Stimulated activated memory B cell treated with anti-CD40 and anti-IgM and Interleukin-4, amounts not matched to agents 10 μg/mL and 1 μg/mL and 100 μg/mL, for 72 hours (primary cell): ENCODE measurements around the gene POLR3A.
"Not testable (repeated sequence)": the region's sequence is repeated elsewhere in the genome, so short reads cannot be mapped to it uniquely, and the experiment has no call there.

Experiments used
- ATAC-seq: fragments of 150-1000 bp; cut with Tn5 transposase; 2 replicates; pipeline ENCODE4 v1.10.0; 2021
- H3K27ac Mint-ChIP-seq: one replicate; pipeline ENCODE4 v1.8.0; 2022; ENCODE audit warnings: mild to moderate bottlenecking, mixed read lengths
- H3K27me3 Mint-ChIP-seq: one replicate; pipeline ENCODE4 v1.8.0; 2022; ENCODE audit warnings: mixed read lengths
- H3K36me3 Mint-ChIP-seq: one replicate; pipeline ENCODE4 v1.8.0; 2022; ENCODE audit warnings: mixed read lengths
- H3K4me1 Mint-ChIP-seq: one replicate; pipeline ENCODE4 v1.8.0; 2022; ENCODE audit warnings: mixed read lengths
- H3K4me3 Mint-ChIP-seq: one replicate; pipeline ENCODE4 v1.8.0; 2022; ENCODE audit warnings: mild to moderate bottlenecking, moderate library complexity, mixed read lengths
- H3K9me3 Mint-ChIP-seq: one replicate; pipeline ENCODE4 v1.8.0; 2022; ENCODE audit warnings: mixed read lengths

The POLR3A gene

GRCh38 chr10:78029269-78030226 is at the start of gene POLR3A:
Gene POLR3A (minus strand): TSS chr10:78029515. CDS start chr10:78029407, 108 bp downstream.
- ATAC-seq = peak; percentile 79
- H3K4me1 Mint-ChIP-seq = peaks cover 34% of the 10 kb centered on the region
- H3K4me3 Mint-ChIP-seq = peak within 1 kb of the TSS; percentile 99
- H3K36me3 Mint-ChIP-seq = peaks cover 33% of the 10 kb centered on the region
- H3K27ac Mint-ChIP-seq = peak within 1 kb of the TSS; percentile 91
- H3K27me3 Mint-ChIP-seq = no peaks in the 10 kb centered on the region
- H3K9me3 Mint-ChIP-seq = no peaks in the 10 kb centered on the region

- H3K9me3 Mint-ChIP-seq = peaks cover 7% of the 10 kb centered on the region
- no peaks in the 10 kb centered on the region for H3K4me1 Mint-ChIP-seq
- H3K36me3 Mint-ChIP-seq = peaks cover 6% of the 10 kb centered on the region
- no peak for ATAC-seq
- no peaks in the 10 kb centered on the region for H3K27me3 Mint-ChIP-seq
- H3K27ac Mint-ChIP-seq = no peak overlapping the region
- no peak overlapping the region for H3K4me3 Mint-ChIP-seq
Measured at GRCh38 chr10:78078539-78079330, 49.4 kb upstream of the POLR3A start.

GRCh38 chr10:78075806-78076205 is 46.5 kb upstream of the POLR3A start:
- ATAC-seq, H3K36me3 Mint-ChIP-seq, H3K9me3 Mint-ChIP-seq, H3K27me3 Mint-ChIP-seq, H3K27ac Mint-ChIP-seq, H3K4me3 Mint-ChIP-seq, H3K4me1 Mint-ChIP-seq: not testable (repeated sequence)

DNA sequence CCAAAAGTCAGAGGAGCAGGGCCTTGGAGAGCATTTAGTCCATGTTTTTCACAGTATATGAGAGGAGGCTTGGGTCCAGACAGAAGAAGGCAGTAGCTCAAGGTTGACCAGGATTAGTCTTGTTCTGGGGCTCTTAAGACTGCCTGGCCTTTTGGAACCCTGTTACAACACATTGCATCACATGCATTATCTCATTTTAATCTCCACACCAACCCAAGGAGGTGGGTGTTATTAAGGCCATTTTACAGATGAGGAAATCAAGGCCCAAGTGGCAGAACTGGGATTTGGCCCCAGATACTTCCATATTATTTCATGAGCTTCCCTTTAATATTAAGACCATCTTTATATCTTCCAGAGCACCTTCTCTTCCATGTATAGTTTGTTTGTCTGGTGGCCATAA is 43.2 kb upstream of the POLR3A start:
- H3K4me1 Mint-ChIP-seq = no peaks in the 10 kb centered on the region
- peaks cover 7% of the 10 kb centered on the region for H3K9me3 Mint-ChIP-seq
- no peak for ATAC-seq
- H3K4me3 Mint-ChIP-seq = no peak overlapping the region
- H3K36me3 Mint-ChIP-seq = peaks cover 6% of the 10 kb centered on the region
- peaks cover 16% of the 10 kb centered on the region for H3K27me3 Mint-ChIP-seq
- no peak overlapping the region for H3K27ac Mint-ChIP-seq

DNA sequence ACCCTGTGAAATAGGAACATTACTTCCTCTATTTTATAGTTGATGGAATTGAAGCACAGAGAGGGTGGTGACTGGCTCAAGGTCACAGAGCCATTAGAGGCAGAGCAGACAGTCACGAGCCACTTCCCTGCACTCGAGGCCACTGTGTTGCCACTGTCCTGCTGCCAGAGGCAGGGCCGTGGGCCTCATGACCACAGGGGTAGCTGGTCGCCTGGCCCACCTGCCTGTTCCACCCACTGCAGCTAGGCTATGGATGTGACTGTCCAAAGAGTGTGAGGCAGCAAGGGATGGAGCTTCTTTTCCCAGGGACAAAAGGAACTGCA is 42.5 kb upstream of the POLR3A start:
- Mint-ChIP-seq H3K27ac (no peak overlapping the region), H3K4me3 (no peak overlapping the region), H3K9me3 (peaks cover 7% of the 10 kb centered on the region), H3K27me3 (peaks cover 23% of the 10 kb centered on the region), H3K36me3 (peaks cover 6% of the 10 kb centered on the region), H3K4me1 (no peaks in the 10 kb centered on the region)
- no peak for ATAC-seq

DNA sequence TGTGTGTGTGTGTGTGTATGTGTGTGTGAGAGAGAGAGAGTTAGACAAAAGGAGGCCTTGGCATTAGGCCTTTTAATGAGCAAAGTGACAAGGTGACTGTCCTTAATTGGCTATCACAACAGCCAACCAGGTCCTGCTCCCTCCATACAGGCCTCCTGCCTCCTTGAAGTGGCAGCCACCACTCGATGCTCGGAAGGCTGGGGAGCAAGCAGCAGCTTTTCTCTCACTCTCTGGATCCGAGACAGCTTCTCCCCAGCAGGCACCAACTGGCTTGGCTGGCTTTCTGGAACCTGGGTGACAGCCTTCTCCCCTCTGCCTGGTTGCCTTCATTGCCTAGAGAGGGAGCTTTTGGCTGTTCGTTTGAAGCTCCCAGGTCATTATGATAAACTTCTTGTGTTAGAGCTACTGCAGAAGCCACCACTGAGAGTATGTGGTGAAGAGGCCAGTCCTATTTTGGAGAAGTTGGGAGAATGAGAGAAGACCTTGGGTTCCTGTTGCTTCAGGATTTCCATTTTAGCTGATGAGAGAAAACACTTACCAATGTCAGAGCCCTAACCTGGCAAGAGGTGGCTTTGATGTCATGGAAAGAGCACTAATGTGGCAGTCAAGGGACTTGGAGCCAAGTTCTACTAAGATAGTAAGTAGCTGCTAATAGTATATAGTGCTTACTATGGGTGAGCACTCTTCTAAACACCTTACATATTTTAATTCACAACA is 42.0 kb upstream of the POLR3A start:
- Mint-ChIP-seq H3K27ac (no peak overlapping the region), H3K36me3 (peaks cover 6% of the 10 kb centered on the region), H3K9me3 (peaks cover 6% of the 10 kb centered on the region), H3K27me3 (peaks cover 26% of the 10 kb centered on the region), H3K4me1 (no peaks in the 10 kb centered on the region), H3K4me3 (no peak overlapping the region)
- ATAC-seq = no peak

- no peaks in the 10 kb centered on the region for H3K4me1 Mint-ChIP-seq
- H3K4me3 Mint-ChIP-seq = no peak overlapping the region
- no peak for ATAC-seq
- peaks cover 26% of the 10 kb centered on the region for H3K27me3 Mint-ChIP-seq
- H3K27ac Mint-ChIP-seq = no peak overlapping the region
- H3K9me3 Mint-ChIP-seq = peaks cover 5% of the 10 kb centered on the region
- H3K36me3 Mint-ChIP-seq = peaks cover 6% of the 10 kb centered on the region
Measured at GRCh38 chr10:78070726-78071125, 41.4 kb upstream of the POLR3A start.

DNA sequence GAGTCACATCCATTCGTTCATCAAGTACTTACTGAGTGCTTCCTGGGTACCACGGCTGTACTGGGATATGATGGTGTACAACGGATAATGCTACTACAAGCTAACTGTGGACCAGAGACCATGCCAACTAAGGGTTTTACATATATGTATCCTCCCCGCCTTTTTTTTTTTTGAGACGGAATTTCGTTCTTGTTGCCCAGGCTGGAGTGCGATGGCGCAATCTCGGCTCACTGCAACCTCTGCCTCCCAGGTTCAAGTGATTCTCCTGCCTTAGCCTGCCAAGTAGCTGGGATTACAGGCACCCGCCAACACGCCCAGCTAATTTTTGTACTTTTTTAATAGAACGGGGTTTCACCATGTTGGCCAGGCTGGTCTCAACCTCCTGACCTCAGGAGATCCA is 40.7 kb upstream of the POLR3A start:
- not testable (repeated sequence) for H3K36me3 Mint-ChIP-seq, H3K9me3 Mint-ChIP-seq, H3K4me1 Mint-ChIP-seq, H3K27ac Mint-ChIP-seq, ATAC-seq, H3K4me3 Mint-ChIP-seq
- H3K27me3 Mint-ChIP-seq = peaks cover 26% of the 10 kb centered on the region

- peaks cover 1% of the 10 kb centered on the region for H3K9me3 Mint-ChIP-seq
- peaks cover 26% of the 10 kb centered on the region for H3K27me3 Mint-ChIP-seq
- H3K27ac Mint-ChIP-seq = no peak overlapping the region
- H3K4me1 Mint-ChIP-seq = no peaks in the 10 kb centered on the region
- ATAC-seq = no peak
- H3K4me3 Mint-ChIP-seq = no peak overlapping the region
- H3K36me3 Mint-ChIP-seq = peaks cover 2% of the 10 kb centered on the region
Measured at GRCh38 chr10:78069151-78069550, 39.8 kb upstream of the POLR3A start.

DNA sequence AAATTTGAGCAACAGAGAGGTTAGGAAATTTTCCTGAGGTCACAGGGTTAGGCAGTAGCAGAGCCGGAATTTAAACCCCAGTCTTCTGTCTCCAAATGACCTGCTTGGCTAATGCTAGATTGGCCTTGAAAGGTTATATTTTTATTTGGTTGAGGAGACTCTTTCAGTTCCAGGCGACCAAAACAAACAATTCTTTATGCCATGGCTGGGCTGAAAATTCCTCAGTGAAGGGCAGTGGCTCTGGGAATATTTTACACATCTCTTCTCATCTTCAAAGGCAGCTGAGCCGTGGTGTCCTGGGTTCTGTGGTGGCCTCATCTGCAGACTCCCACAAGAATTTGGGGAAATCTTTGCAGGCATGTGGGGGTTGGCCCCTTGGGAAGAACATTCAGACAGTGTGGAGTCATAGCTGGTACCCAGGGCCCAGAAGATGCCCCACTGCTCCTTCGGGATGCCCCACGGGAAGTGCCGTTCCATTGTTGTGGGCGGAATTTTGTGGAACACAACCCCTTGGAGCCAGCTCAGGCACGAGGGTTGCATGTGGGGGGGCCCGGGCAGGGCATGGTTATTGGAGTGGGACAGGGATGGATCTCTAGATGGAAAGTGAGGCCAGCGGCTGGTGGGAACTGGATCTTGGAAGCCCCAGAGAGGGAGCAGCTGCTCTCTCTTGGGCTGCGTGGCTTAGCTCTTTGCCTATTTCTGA is 37.6 kb upstream of the POLR3A start:
- H3K27ac Mint-ChIP-seq = no peak overlapping the region
- H3K9me3 Mint-ChIP-seq = no peaks in the 10 kb centered on the region
- ATAC-seq = no peak
- H3K4me1 Mint-ChIP-seq = no peaks in the 10 kb centered on the region
- peaks cover 26% of the 10 kb centered on the region for H3K27me3 Mint-ChIP-seq
- H3K36me3 Mint-ChIP-seq = no peaks in the 10 kb centered on the region
- H3K4me3 Mint-ChIP-seq = no peak overlapping the region

DNA sequence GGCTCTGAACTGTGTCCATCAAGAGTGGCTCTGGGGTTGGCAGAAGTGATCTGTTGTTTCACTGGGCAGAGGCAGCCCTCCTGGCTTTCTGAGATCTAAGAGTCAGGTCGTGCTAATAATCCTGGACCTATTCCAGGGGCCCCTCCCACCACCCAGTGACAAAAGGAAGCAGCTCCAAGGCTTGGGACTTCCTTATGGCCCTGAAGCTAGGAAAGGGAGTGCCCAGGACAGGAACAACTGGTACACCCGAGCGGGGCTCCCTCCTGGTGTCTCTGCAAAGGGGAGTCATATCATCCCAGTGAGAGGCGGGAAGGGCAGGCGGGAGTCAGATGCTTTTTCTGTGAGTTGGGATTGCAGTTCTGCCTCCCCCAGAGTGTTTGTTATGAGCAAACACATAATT is 36.7 kb upstream of the POLR3A start:
- Mint-ChIP-seq H3K9me3 (no peaks in the 10 kb centered on the region), H3K4me1 (no peaks in the 10 kb centered on the region), H3K27ac (no peak overlapping the region), H3K4me3 (no peak overlapping the region), H3K36me3 (no peaks in the 10 kb centered on the region), H3K27me3 (peaks cover 26% of the 10 kb centered on the region)
- no peak for ATAC-seq

- H3K27ac Mint-ChIP-seq = no peak overlapping the region
Measured at GRCh38 chr10:78065611-78066010, 36.3 kb upstream of the POLR3A start.

DNA sequence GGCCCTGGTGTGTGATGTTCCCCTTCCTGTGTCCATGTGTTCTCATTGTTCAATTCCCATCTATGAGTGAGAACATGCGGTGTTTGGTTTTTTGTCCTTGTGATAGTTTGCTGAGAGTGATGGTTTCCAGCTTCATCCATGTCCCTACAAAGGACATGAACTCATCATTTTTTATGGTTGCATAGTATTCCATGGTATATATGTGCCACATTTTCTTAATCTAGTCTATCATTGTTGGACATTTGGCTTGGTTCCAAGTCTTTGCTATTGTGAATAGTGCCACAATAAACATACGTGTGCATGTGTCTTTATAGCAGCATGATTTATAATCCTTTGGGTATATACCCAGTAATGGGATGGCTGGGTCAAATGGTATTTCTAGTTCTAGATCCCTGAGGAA is 35.6 kb upstream of the POLR3A start:
- not testable (repeated sequence) for H3K4me1 Mint-ChIP-seq, H3K4me3 Mint-ChIP-seq, ATAC-seq, H3K9me3 Mint-ChIP-seq, H3K36me3 Mint-ChIP-seq, H3K27ac Mint-ChIP-seq
- H3K27me3 Mint-ChIP-seq = peaks cover 26% of the 10 kb centered on the region

More at GRCh38 chr10:78065611-78066010, 36.3 kb upstream of the POLR3A start:
- H3K4me1 Mint-ChIP-seq = no peaks in the 10 kb centered on the region
- no peak for ATAC-seq
- H3K27me3 Mint-ChIP-seq = peaks cover 26% of the 10 kb centered on the region
- H3K9me3 Mint-ChIP-seq = no peaks in the 10 kb centered on the region
- H3K36me3 Mint-ChIP-seq = no peaks in the 10 kb centered on the region
- H3K4me3 Mint-ChIP-seq = no peak overlapping the region

- no peak for ATAC-seq
- Mint-ChIP-seq H3K4me3 (no peak overlapping the region), H3K27ac (no peak overlapping the region), H3K36me3 (no peaks in the 10 kb centered on the region), H3K9me3 (no peaks in the 10 kb centered on the region), H3K27me3 (peaks cover 17% of the 10 kb centered on the region), H3K4me1 (no peaks in the 10 kb centered on the region)
Measured at GRCh38 chr10:78063236-78063635, 33.9 kb upstream of the POLR3A start.

DNA sequence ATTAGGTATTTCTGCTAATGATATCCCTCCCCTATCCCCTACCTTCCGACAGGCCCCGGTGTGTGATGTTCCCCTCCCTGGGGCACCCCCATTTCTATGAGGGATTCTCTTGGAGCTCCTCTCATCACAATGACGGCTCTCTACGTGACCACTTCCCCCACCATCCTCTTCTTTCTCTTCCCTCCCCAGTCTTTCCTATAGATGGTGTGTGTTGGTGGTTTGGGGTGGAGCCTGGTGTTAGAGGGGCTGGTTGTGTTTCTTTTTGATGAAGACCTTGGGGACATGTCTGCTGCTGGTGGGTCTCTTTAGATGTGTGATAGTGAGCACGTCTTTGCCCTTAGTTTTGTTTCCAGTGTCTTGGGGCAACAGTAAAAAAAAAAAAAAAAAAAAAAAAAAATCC is 33.0 kb upstream of the POLR3A start:
- ATAC-seq = no peak
- Mint-ChIP-seq H3K27me3 (peaks cover 8% of the 10 kb centered on the region), H3K4me1 (no peaks in the 10 kb centered on the region), H3K9me3 (no peaks in the 10 kb centered on the region), H3K36me3 (no peaks in the 10 kb centered on the region), H3K27ac (no peak overlapping the region), H3K4me3 (no peak overlapping the region)
